HL-60 (cell line): Measurements from ENCODE around the gene NLRP3.

ENCODE experiments used
- DNase-seq, 2 experiments: peaks; one replicate each; pipeline ENCODE4 v3.0.0-alpha.2; 2010 to 2020; ENCODE audit warnings: low read depth in 1 of 2, low spot score in 1 of 2
- H3K27ac ChIP-seq: fragments of 250-450 bp; sonication (Bioruptor Pico); replicated peaks from 2 replicates; pipeline ENCODE4 v1.5.1; 2020; ENCODE audit warnings: mild to moderate bottlenecking, moderate library complexity
- H3K27me3 ChIP-seq: fragments of 250-450 bp; sonication (Bioruptor Pico); 2 replicates; pipeline ENCODE4 v1.5.1; 2021; ENCODE audit warnings: mild to moderate bottlenecking, moderate library complexity; ENCODE audit not compliant: insufficient read depth, poor library complexity, severe bottlenecking
- H3K4me3 ChIP-seq: replicated peaks from 2 replicates; pipeline ENCODE4 v1.5.1; 2011; ENCODE audit warnings: mild to moderate bottlenecking, control low read depth, low read length; ENCODE audit not compliant: insufficient read depth
- GABPA ChIP-seq: IDR thresholded peaks from 2 replicates; pipeline ENCODE4 v1.6.1; 2012; ENCODE audit warnings: low read depth
- POLR2AphosphoS5 ChIP-seq: IDR thresholded peaks from 2 replicates; pipeline ENCODE4 v1.6.1; 2012; ENCODE audit warnings: low read depth
- SPI1 ChIP-seq: IDR thresholded peaks from 2 replicates; pipeline ENCODE4 v1.6.1; 2012; ENCODE audit warnings: low read depth, mild to moderate bottlenecking, borderline replicate concordance
- TF ChIP-seq, protein P1 (sequence below): IDR thresholded peaks from 2 replicates; pipeline ENCODE4 v1.6.1; 2012; ENCODE audit warnings: low read depth; ENCODE audit not compliant: insufficient replicate concordance
- TF ChIP-seq, protein P2 (sequence below): IDR thresholded peaks from one replicate; pipeline ENCODE4 v1.5.1; 2011; ENCODE audit warnings: low read length, control low read depth, inconsistent platforms; ENCODE audit not compliant: insufficient read depth

The NLRP3 gene

DNA sequence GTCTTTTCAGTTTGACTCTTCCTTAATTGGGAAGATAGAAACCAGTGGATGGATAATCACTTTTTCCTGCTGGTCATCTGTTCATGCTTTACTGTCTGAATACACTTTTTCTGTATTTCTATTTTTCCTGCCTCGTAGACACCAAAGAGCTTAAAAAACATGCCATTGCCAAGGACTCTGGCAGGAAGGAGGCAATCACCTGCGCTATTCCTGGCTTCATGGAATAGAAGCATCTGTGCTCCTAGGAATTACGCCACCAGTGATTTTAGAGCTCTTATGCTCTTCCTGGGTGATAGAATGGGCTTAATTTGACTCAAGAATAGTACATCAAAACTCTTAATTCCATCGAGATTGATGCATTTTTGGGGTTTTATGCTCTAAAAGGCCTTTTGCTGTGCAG is 26.2 kb downstream of the NLRP3 start:
- H3K27me3 ChIP-seq: no peaks in the 10 kb centered on the region
- no peak overlapping the region for H3K4me3 ChIP-seq
- TF ChIP-seq, protein P1, sequence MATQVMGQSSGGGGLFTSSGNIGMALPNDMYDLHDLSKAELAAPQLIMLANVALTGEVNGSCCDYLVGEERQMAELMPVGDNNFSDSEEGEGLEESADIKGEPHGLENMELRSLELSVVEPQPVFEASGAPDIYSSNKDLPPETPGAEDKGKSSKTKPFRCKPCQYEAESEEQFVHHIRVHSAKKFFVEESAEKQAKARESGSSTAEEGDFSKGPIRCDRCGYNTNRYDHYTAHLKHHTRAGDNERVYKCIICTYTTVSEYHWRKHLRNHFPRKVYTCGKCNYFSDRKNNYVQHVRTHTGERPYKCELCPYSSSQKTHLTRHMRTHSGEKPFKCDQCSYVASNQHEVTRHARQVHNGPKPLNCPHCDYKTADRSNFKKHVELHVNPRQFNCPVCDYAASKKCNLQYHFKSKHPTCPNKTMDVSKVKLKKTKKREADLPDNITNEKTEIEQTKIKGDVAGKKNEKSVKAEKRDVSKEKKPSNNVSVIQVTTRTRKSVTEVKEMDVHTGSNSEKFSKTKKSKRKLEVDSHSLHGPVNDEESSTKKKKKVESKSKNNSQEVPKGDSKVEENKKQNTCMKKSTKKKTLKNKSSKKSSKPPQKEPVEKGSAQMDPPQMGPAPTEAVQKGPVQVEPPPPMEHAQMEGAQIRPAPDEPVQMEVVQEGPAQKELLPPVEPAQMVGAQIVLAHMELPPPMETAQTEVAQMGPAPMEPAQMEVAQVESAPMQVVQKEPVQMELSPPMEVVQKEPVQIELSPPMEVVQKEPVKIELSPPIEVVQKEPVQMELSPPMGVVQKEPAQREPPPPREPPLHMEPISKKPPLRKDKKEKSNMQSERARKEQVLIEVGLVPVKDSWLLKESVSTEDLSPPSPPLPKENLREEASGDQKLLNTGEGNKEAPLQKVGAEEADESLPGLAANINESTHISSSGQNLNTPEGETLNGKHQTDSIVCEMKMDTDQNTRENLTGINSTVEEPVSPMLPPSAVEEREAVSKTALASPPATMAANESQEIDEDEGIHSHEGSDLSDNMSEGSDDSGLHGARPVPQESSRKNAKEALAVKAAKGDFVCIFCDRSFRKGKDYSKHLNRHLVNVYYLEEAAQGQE: no peak
- TF ChIP-seq SPI1 (no peak), GABPA (no peak), POLR2AphosphoS5 (no peak)
- TF ChIP-seq, protein P2, sequence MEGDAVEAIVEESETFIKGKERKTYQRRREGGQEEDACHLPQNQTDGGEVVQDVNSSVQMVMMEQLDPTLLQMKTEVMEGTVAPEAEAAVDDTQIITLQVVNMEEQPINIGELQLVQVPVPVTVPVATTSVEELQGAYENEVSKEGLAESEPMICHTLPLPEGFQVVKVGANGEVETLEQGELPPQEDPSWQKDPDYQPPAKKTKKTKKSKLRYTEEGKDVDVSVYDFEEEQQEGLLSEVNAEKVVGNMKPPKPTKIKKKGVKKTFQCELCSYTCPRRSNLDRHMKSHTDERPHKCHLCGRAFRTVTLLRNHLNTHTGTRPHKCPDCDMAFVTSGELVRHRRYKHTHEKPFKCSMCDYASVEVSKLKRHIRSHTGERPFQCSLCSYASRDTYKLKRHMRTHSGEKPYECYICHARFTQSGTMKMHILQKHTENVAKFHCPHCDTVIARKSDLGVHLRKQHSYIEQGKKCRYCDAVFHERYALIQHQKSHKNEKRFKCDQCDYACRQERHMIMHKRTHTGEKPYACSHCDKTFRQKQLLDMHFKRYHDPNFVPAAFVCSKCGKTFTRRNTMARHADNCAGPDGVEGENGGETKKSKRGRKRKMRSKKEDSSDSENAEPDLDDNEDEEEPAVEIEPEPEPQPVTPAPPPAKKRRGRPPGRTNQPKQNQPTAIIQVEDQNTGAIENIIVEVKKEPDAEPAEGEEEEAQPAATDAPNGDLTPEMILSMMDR: no peak
- no peak overlapping the region; the same call in 1 of the 2 replicates for H3K27ac ChIP-seq
- no peak for DNase-seq

DNA sequence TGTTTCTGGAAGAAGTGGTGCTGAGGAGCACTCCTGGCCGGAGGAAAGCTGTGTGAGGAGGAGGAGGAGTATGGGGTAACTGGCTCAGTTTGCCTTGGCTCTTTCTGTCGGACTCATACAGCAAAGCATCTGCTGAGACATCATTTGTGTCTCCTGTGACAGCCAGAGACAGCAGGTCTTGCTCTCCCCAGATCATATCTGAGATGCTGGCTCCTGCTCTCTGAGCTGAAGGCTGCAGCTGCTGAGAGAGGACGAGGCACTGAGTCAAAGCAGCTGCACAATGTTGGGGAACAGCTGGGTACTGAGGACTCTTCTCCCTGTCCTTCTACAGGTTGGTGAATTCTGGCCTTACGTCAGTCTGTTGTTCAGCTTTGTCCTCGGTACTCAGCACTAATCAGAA is 27.7 kb downstream of the NLRP3 start:
- TF ChIP-seq, protein P2: no peak
- TF ChIP-seq POLR2AphosphoS5: no peak
- TF ChIP-seq SPI1: no peak
- TF ChIP-seq GABPA: no peak
- Histone ChIP-seq H3K4me3 (no peak overlapping the region), H3K27me3 (no peaks in the 10 kb centered on the region), H3K27ac (no peak overlapping the region)
- no peak for DNase-seq

DNA sequence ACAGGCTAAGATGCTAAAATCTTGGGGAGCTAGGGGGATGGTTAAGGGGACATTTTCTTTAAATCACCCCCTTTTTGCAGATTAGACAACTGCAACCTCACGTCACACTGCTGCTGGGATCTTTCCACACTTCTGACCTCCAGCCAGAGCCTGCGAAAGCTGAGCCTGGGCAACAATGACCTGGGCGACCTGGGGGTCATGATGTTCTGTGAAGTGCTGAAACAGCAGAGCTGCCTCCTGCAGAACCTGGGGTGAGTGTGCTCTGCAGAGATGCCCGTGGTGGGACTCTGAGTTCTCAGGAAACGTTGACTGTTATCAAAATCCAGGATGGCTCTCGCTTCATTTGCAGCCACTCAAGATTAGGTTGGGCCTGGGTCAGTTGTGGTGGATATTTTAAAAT is 28.6 kb downstream of the NLRP3 start:
- H3K27me3 ChIP-seq: no peaks in the 10 kb centered on the region
- no peak overlapping the region for H3K4me3 ChIP-seq
- TF ChIP-seq, protein P1: no peak
- TF ChIP-seq POLR2AphosphoS5 (no peak), SPI1 (no peak), GABPA (no peak)
- TF ChIP-seq, protein P2: no peak
- no peak for DNase-seq
- H3K27ac ChIP-seq: no peak overlapping the region

DNA sequence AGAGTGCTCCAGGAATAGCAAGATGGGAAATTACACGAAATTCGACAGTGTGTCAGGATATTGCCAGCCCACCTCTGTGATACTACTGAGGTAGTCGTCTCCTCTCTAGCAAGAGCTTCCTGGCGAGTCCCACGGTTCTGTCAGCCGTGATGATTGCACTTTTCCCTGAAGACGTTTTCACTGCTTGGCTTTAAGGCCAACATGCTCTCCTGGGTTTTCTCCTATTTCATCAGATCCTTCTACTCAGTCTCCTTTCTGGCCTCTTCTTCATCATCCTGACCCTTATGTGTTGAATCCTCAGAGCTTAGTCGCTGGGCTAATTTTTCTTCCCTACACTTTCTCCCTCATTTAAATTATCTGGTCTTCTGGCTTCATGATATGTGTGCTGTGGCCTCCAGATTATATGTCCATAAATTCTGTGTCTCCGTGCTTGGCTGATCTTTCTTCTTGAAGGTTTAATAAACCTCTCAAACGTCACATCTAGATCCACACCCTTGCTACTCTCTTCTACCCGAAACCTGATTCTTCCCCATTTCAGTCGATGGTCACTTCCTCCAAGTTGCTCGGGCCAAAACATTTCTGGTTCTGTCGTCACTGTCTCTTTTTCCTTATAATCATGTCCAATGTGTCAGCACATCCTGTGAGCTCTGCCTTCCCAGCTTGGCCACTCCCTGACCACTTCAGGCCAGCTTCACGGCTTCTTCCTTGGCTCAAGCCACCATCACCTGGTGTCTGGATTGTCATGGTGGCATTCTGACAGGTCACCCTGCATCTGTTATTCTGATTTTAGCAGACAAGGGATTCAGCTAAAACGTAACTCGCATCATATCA is 29.8 kb downstream of the NLRP3 start:
- Histone ChIP-seq H3K27ac (no peak overlapping the region), H3K27me3 (no peaks in the 10 kb centered on the region), H3K4me3 (no peak overlapping the region)
- no peak for DNase-seq
- no peak for TF ChIP-seq GABPA
- no peak for TF ChIP-seq SPI1
- no peak for TF ChIP-seq POLR2AphosphoS5
- TF ChIP-seq, protein P2: no peak
- TF ChIP-seq, protein P1: no peak
